HG02623 (cell line): ENCODE results near the gene PKD1L1.
A peak's percentile ranks its signal among the peaks of the same experiment; 100 is the strongest.

Experiments used
- ATAC-seq: cut with Tn5 transposase; IDR thresholded peaks from one replicate; pipeline ENCODE4 v1.9.1; 2021; ENCODE audit warnings: moderate library complexity; ENCODE audit not compliant: unreplicated experiment

The PKD1L1 gene

GRCh38 chr7:47741984-47742383 is 206.3 kb downstream of the PKD1L1 start:
- no peak for ATAC-seq

- ATAC-seq = no peak
Measured at GRCh38 chr7:47739891-47740290, 208.4 kb downstream of the PKD1L1 start.

GRCh38 chr7:47739301-47739875 is 208.9 kb downstream of the PKD1L1 start:
- no peak for ATAC-seq

GRCh38 chr7:47738563-47739166 is 209.6 kb downstream of the PKD1L1 start:
- ATAC-seq = peak; percentile 60

- no peak for ATAC-seq
Measured at GRCh38 chr7:47737601-47738000, 210.7 kb downstream of the PKD1L1 start.

GRCh38 chr7:47735431-47736345 is 212.6 kb downstream of the PKD1L1 start:
- no peak for ATAC-seq

- ATAC-seq = no peak
Measured at GRCh38 chr7:47734949-47735291, 213.3 kb downstream of the PKD1L1 start.

- ATAC-seq = no peak
Measured at GRCh38 chr7:47734287-47734948, 213.8 kb downstream of the PKD1L1 start.

GRCh38 chr7:47730142-47730541 is 218.1 kb downstream of the PKD1L1 start:
- ATAC-seq = no peak

GRCh38 chr7:47726047-47726726 is 222.1 kb downstream of the PKD1L1 start:
- no peak for ATAC-seq

- no peak for ATAC-seq
Measured at GRCh38 chr7:47725031-47725780, 223.1 kb downstream of the PKD1L1 start.
